Measurements from ENCODE around the gene GALR3. TPM values are rescaled to one million over a fixed set of nuclear protein-coding genes. Genes with fewer than 3 reads are reported as not detected.

The GALR3 gene
- total RNA-seq, 3 donors from 2014 or later, result 0.44 TPM; not detected in 2

GRCh38 chr22:37818409-37819104 is 4.6 kb upstream of the GALR3 start:
- intact Hi-C loops (cut with DNase I; ENCODE audit: low total_unique reads), result no loop called here
- Histone ChIP-seq H3K4me1 (peaks cover 0 to 4% of the 10 kb centered on the region in 2 donors), H3K27me3 (peaks cover 0 to 4% of the 10 kb centered on the region in 2 donors), H3K4me3 (peak overlapping the region; percentile 32 to 65 (median 48)), H3K27ac (no peak overlapping the region), H3K9me3 (no peaks in the 10 kb centered on the region), H3K36me3 (no peaks in the 10 kb centered on the region)
- DNase-seq (ENCODE audit: low spot score in 2 of 2), result peak; percentile 32 to 67
- no peak for TF ChIP-seq POLR2A (IDR thresholded peaks at IDR 0.05)
- peak in 1 of 3 donors; percentile 15 for TF ChIP-seq POLR2AphosphoS5 (IDR thresholded peaks at IDR 0.05)
- peak in 2 of 3 donors; percentile 30 to 41 for TF ChIP-seq CTCF (IDR thresholded peaks at IDR 0.05)

GRCh38 chr22:37819105-37819433 is 4.1 kb upstream of the GALR3 start:
- H3K4me1 ChIP-seq, result peaks cover 0 to 4% of the 10 kb centered on the region in 2 donors
- DNase-seq (ENCODE audit: low spot score in 2 of 2), result no peak
- H3K36me3 ChIP-seq, result no peaks in the 10 kb centered on the region
- no peak for TF ChIP-seq POLR2AphosphoS5 (IDR thresholded peaks at IDR 0.05)
- TF ChIP-seq CTCF (IDR thresholded peaks at IDR 0.05), result no peak
- TF ChIP-seq POLR2A (IDR thresholded peaks at IDR 0.05), result no peak
- no peak overlapping the region for H3K27ac ChIP-seq
- H3K27me3 ChIP-seq, result peaks cover 0 to 6% of the 10 kb centered on the region in 2 donors
- intact Hi-C loops (cut with DNase I; ENCODE audit: low total_unique reads), result no loop called here
- peak overlapping the region in 2 of 3 donors; percentile 48 to 65 for H3K4me3 ChIP-seq
- H3K9me3 ChIP-seq, result no peaks in the 10 kb centered on the region

GRCh38 chr22:37820350-37820749 is 2.8 kb upstream of the GALR3 start:
- no peak for DNase-seq (ENCODE audit: low spot score in 2 of 2)
- Histone ChIP-seq H3K4me3 (no peak overlapping the region), H3K4me1 (peaks cover 0 to 11% of the 10 kb centered on the region in 2 donors), H3K9me3 (no peaks in the 10 kb centered on the region), H3K27me3 (peaks cover 0 to 11% of the 10 kb centered on the region in 2 donors), H3K27ac (no peak overlapping the region), H3K36me3 (no peaks in the 10 kb centered on the region)
- intact Hi-C loops (cut with DNase I; ENCODE audit: low total_unique reads), result no loop called here
- TF ChIP-seq POLR2AphosphoS5 (IDR thresholded peaks at IDR 0.05) (no peak), POLR2A (IDR thresholded peaks at IDR 0.05) (no peak), CTCF (IDR thresholded peaks at IDR 0.05) (no peak)

- TF ChIP-seq CTCF (IDR thresholded peaks at IDR 0.05), result no peak
- TF ChIP-seq POLR2A (IDR thresholded peaks at IDR 0.05), result no peak
- no peak for TF ChIP-seq POLR2AphosphoS5 (IDR thresholded peaks at IDR 0.05)
- Histone ChIP-seq H3K9me3 (no peaks in the 10 kb centered on the region), H3K27ac (no peak overlapping the region), H3K4me1 (peaks cover 0 to 11% of the 10 kb centered on the region in 2 donors), H3K27me3 (peaks cover 0 to 11% of the 10 kb centered on the region in 2 donors), H3K4me3 (no peak overlapping the region), H3K36me3 (no peaks in the 10 kb centered on the region)
- no peak for DNase-seq (ENCODE audit: low spot score in 2 of 2)
- intact Hi-C loops (cut with DNase I; ENCODE audit: low total_unique reads), result no loop called here
Measured at GRCh38 chr22:37822079-37822833, 926 bp upstream of the GALR3 start.
